Fibroblast of lung (primary cell): ENCODE results near the gene RHBDD3. TPM values are rescaled to one million over a fixed set of nuclear protein-coding genes. Genes with fewer than 3 reads are reported as not detected.

ENCODE experiments used
- DNase-seq, 2 donors: peaks; one replicate each; pipeline versions ENCODE4 v3.0.0 to v3.0.0-alpha.2; 2010; ENCODE audit warnings: low read depth in 2 of 2
- H2AFZ ChIP-seq: 2 replicates; pipeline ENCODE4 v1.5.1; 2012; ENCODE audit warnings: low read length, control low read depth, inconsistent platforms
- H3K27ac ChIP-seq: 2 replicates; pipeline ENCODE4 v1.5.1; 2011; ENCODE audit warnings: low read length, control low read depth; ENCODE audit not compliant: insufficient read depth
- H3K27me3 ChIP-seq: 2 replicates; pipeline ENCODE4 v1.5.1; 2011; ENCODE audit warnings: mild to moderate bottlenecking, low read length; ENCODE audit not compliant: control insufficient read depth, insufficient read depth
- H3K36me3 ChIP-seq: 2 replicates; pipeline ENCODE4 v1.5.1; 2011; ENCODE audit warnings: low read length; ENCODE audit not compliant: control insufficient read depth, insufficient read depth
- H3K4me1 ChIP-seq: 2 replicates; pipeline ENCODE4 v1.5.1; 2011; ENCODE audit warnings: low read length; ENCODE audit not compliant: control insufficient read depth, insufficient read depth; ENCODE audit errors: extremely low read depth
- H3K4me2 ChIP-seq: 2 replicates; pipeline ENCODE4 v1.5.1; 2011; ENCODE audit warnings: low read length, control low read depth; ENCODE audit not compliant: insufficient read depth; ENCODE audit errors: extremely low read depth
- H3K4me3 ChIP-seq, 4 experiments: fragments of 200-600 bp in 1 of 4; sonication (generic) in 1 of 4; replicated peaks in 1 of 4; 2 replicates each; pipeline ENCODE4 v1.5.1; 2011 to 2016; ENCODE audit warnings: low read length in 4 of 4, low read depth in 3 of 4, mild to moderate bottlenecking in 3 of 4, control low read depth in 2 of 4, inconsistent platforms in 1 of 4, mixed read lengths in 1 of 4; ENCODE audit not compliant: insufficient read depth in 1 of 4; ENCODE audit errors: control extremely low read depth in 1 of 4
- H3K79me2 ChIP-seq: 2 replicates; pipeline ENCODE4 v1.5.1; 2012; ENCODE audit warnings: mild to moderate bottlenecking, low read length, inconsistent platforms; ENCODE audit not compliant: control insufficient read depth, insufficient read depth
- H3K9ac ChIP-seq: 2 replicates; pipeline ENCODE4 v1.5.1; 2011; ENCODE audit warnings: mild to moderate bottlenecking, low read length, control low read depth; ENCODE audit not compliant: insufficient read depth
- H3K9me3 ChIP-seq: 2 replicates; pipeline ENCODE4 v1.5.1; 2012; ENCODE audit warnings: low read depth, low read length; ENCODE audit not compliant: control insufficient read depth, insufficient read depth
- H4K20me1 ChIP-seq: 2 replicates; pipeline ENCODE4 v1.5.1; 2011; ENCODE audit warnings: low read length; ENCODE audit not compliant: control insufficient read depth, insufficient read depth; ENCODE audit errors: extremely low read depth
- CTCF ChIP-seq, 2 donors: IDR thresholded peaks in 1 of 2; conservative IDR thresholded peaks in 1 of 2; 1 replicate in 1 of 2; 2 replicates in 1 of 2; pipeline ENCODE4 v1.5.1; 2011 to 2012; ENCODE audit warnings: low read length in 2 of 2, control low read depth in 1 of 2, inconsistent platforms in 1 of 2, low read depth in 1 of 2, mild to moderate bottlenecking in 1 of 2
- EZH2 ChIP-seq: IDR thresholded peaks from 2 replicates; pipeline ENCODE4 v1.5.1; 2012; ENCODE audit warnings: low read length, control low read depth, mild to moderate bottlenecking; ENCODE audit errors: missing control alignments
- polyA plus RNA-seq, 2 donors: library from polyadenylated mRNA; depleted of rRNA in 1 of 2; stranded (reverse) in 1 of 2; unstranded in 1 of 2; fragments of >200 nt; gene quantifications; 2 replicates each; pipeline ENCODE4 v1.2.1, GENCODE V29; 2011 to 2012; ENCODE audit warnings: missing spikeins in 1 of 2
- total RNA-seq: library from RNA; depleted of rRNA; stranded (reverse); fragments of >200 nt; gene quantifications from 2 replicates; pipeline ENCODE4 v1.2.1, GENCODE V29; 2014

The RHBDD3 gene
- total and polyA plus RNA-seq, 2 donors (not counting 1 experiment from before 2014, with no cell fraction given): 7.2 to 20.6 TPM

GRCh38 chr22:29269731-29270474, 2.1 kb upstream of the RHBDD3 start:
- no peak for TF ChIP-seq EZH2
- TF ChIP-seq CTCF (conservative IDR thresholded peaks at IDR 0.05 in 1 of 2, IDR thresholded peaks at IDR 0.05 in 1 of 2; ENCODE audit: low read depth in 1 of 2, low read length in 2 of 2): no peak
- peaks cover 10% of the 10 kb centered on the region for H3K36me3 ChIP-seq
- H4K20me1 ChIP-seq: peaks cover 23% of the 10 kb centered on the region
- no peaks in the 10 kb centered on the region for H3K27me3 ChIP-seq
- H3K79me2 ChIP-seq: peaks cover 79% of the 10 kb centered on the region
- H3K4me3 ChIP-seq: peak overlapping the region; percentile 82 to 91 (median 88)
- H2AFZ ChIP-seq: no peak overlapping the region
- H3K9me3 ChIP-seq: no peaks in the 10 kb centered on the region
- H3K4me1 ChIP-seq: peaks cover 27% of the 10 kb centered on the region
- H3K9ac ChIP-seq: peak overlapping the region; percentile 100
- H3K27ac ChIP-seq: peak overlapping the region; percentile 100
- H3K4me2 ChIP-seq: peak overlapping the region; percentile 100
- peak in 1 of 2 donors; percentile 20 for DNase-seq

GRCh38 chr22:29269230-29269604, 1.4 kb upstream of the RHBDD3 start:
- Histone ChIP-seq H3K9me3 (no peaks in the 10 kb centered on the region), H3K79me2 (peaks cover 72% of the 10 kb centered on the region), H3K36me3 (peaks cover 11% of the 10 kb centered on the region), H2AFZ (no peak overlapping the region), H4K20me1 (peaks cover 20% of the 10 kb centered on the region), H3K27ac (peak overlapping the region; percentile 100), H3K27me3 (no peaks in the 10 kb centered on the region), H3K4me2 (peak overlapping the region; percentile 100), H3K4me1 (peaks cover 27% of the 10 kb centered on the region), H3K4me3 (peak overlapping the region; percentile 82 to 91 (median 88)), H3K9ac (peak overlapping the region; percentile 100)
- no peak for DNase-seq
- no peak for TF ChIP-seq CTCF (conservative IDR thresholded peaks at IDR 0.05 in 1 of 2, IDR thresholded peaks at IDR 0.05 in 1 of 2; ENCODE audit: low read depth in 1 of 2, low read length in 2 of 2)
- TF ChIP-seq EZH2: no peak

GRCh38 chr22:29268511-29269229, 889 bp upstream of the RHBDD3 start:
- DNase-seq: peak; percentile 70 to 78
- Histone ChIP-seq H3K4me1 (peaks cover 27% of the 10 kb centered on the region), H3K27ac (peak overlapping the region; percentile 100), H3K79me2 (peaks cover 67% of the 10 kb centered on the region), H3K27me3 (no peaks in the 10 kb centered on the region), H3K4me2 (peak overlapping the region; percentile 100), H4K20me1 (peaks cover 20% of the 10 kb centered on the region), H3K9ac (peak overlapping the region; percentile 100), H3K4me3 (peak overlapping the region; percentile 82 to 91 (median 88)), H2AFZ (no peak overlapping the region), H3K36me3 (peaks cover 13% of the 10 kb centered on the region), H3K9me3 (no peaks in the 10 kb centered on the region)
- TF ChIP-seq CTCF (conservative IDR thresholded peaks at IDR 0.05 in 1 of 2, IDR thresholded peaks at IDR 0.05 in 1 of 2; ENCODE audit: low read depth in 1 of 2, low read length in 2 of 2) (no peak), EZH2 (no peak)
